ENCODE measurements around the gene OR12D1. TPM values are rescaled to one million over a fixed set of nuclear protein-coding genes. Genes with fewer than 3 reads are reported as not detected.

Gene OR12D1
- total and polyA plus RNA-seq, 2 experiments from 2014 or later = not detected

DNA sequence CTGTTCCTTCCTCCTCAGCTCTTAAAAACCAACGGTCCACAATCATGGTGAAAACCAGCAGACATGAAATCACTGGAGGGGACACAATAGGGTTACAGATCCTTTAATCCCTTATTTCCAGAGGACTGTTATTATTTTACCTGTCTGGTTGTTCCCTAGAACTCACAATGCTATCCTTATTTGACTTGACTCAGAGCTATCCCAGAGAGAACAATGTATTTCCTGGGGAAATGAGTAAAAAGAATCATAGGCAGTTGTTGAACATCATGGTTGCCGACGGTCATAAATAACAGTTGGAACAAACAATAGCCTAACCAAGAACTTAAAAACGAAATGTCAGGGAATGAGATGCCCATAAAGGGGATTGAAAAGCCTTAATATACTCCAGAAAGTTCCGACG, 51.5 kb downstream of the OR12D1 start:
- no peaks in the 10 kb centered on the region for H3K4me1 ChIP-seq (ENCODE audit: insufficient read depth)
- H3K27me3 ChIP-seq (replicated peaks; ENCODE audit: insufficient read depth) = no peaks in the 10 kb centered on the region
- in situ Hi-C loops (cut with MboI) = no loop called here
- WGBS, 2 experiments (ENCODE audit: low coverage in 1 of 2, low lambda C conversion rate in 2 of 2, missing lambda C conversion rate in 2 of 2) = 31 to 32% methylated on average over 6 of the region's 6 CpGs
- H2AFZ ChIP-seq = no peak overlapping the region
- DNase-seq = no peak
- H3K9me2 ChIP-seq (ENCODE audit: insufficient read depth) = no peaks in the 10 kb centered on the region
- no peaks in the 10 kb centered on the region for H4K20me1 ChIP-seq (ENCODE audit: insufficient read depth)
- no peak overlapping the region for H3K9ac ChIP-seq
- no peak overlapping the region for H3K4me2 ChIP-seq (ENCODE audit: unreplicated experiment)
- H3K27ac ChIP-seq = no peak overlapping the region
- H3F3A ChIP-seq (ENCODE audit: insufficient read depth) = no peaks in the 10 kb centered on the region
- H3K79me2 ChIP-seq (ENCODE audit: insufficient read depth) = no peaks in the 10 kb centered on the region
- H3K9me3 ChIP-seq (ENCODE audit: low read depth) = no peaks in the 10 kb centered on the region
- TF ChIP-seq EZH2phosphoT487 (IDR thresholded peaks at IDR 0.05; ENCODE audit: insufficient read depth, low read depth) (no peak), EZH2 (IDR thresholded peaks at IDR 0.05; ENCODE audit: insufficient read depth, poor library complexity, severe bottlenecking) (no peak)
- H3K4me3 ChIP-seq = no peak overlapping the region
- H3K36me3 ChIP-seq (ENCODE audit: low read depth) = no peaks in the 10 kb centered on the region

Other genes starting within 250 kb of the OR12D1 start
- not detected in 2 replicates for gene OR2J2, start 244.0 kb upstream of the OR12D1 start, total RNA-seq (2014; rRNA removed; shearing (Covaris generic))
- gene OR2J2, start 244.0 kb upstream of the OR12D1 start, polyA plus RNA-seq (2016; fragmentation: Nextera tagmentation; extraction: Ambion mirVana) = not detected in 2 replicates
- not detected in 2 replicates for gene OR14J1, start 113.2 kb upstream of the OR12D1 start, total RNA-seq (2014; rRNA removed; shearing (Covaris generic))
- gene OR14J1, start 113.2 kb upstream of the OR12D1 start, polyA plus RNA-seq (2016; fragmentation: Nextera tagmentation; extraction: Ambion mirVana) = not detected in 2 replicates
- gene OR5V1, start 46.1 kb upstream of the OR12D1 start, total RNA-seq (2014; rRNA removed; shearing (Covaris generic)) = not detected in 2 replicates
- gene OR5V1, start 46.1 kb upstream of the OR12D1 start, polyA plus RNA-seq (2016; fragmentation: Nextera tagmentation; extraction: Ambion mirVana) = not detected in 2 replicates
- gene OR12D3, start 39.6 kb upstream of the OR12D1 start, total RNA-seq (2014; rRNA removed; shearing (Covaris generic)) = not detected in 2 replicates
- not detected in 2 replicates for gene OR12D3, start 39.6 kb upstream of the OR12D1 start, polyA plus RNA-seq (2016; fragmentation: Nextera tagmentation; extraction: Ambion mirVana)
- not detected in 2 replicates for gene OR12D2, start 19.3 kb upstream of the OR12D1 start, total RNA-seq (2014; rRNA removed; shearing (Covaris generic))
- gene OR12D2, start 19.3 kb upstream of the OR12D1 start, polyA plus RNA-seq (2016; fragmentation: Nextera tagmentation; extraction: Ambion mirVana) = not detected in 2 replicates
- gene OR10C1, start 24.4 kb downstream of the OR12D1 start, total RNA-seq (2014; rRNA removed; shearing (Covaris generic)) = not detected in 2 replicates
- not detected in 2 replicates for gene OR10C1, start 24.4 kb downstream of the OR12D1 start, polyA plus RNA-seq (2016; fragmentation: Nextera tagmentation; extraction: Ambion mirVana)
- not detected in 2 replicates for gene OR11A1, start 42.1 kb downstream of the OR12D1 start, total RNA-seq (2014; rRNA removed; shearing (Covaris generic))
- not detected in 2 replicates for gene OR11A1, start 42.1 kb downstream of the OR12D1 start, polyA plus RNA-seq (2016; fragmentation: Nextera tagmentation; extraction: Ambion mirVana)
- not detected in 2 replicates for gene OR2H1, start 42.2 kb downstream of the OR12D1 start, total RNA-seq (2014; rRNA removed; shearing (Covaris generic))
- gene OR2H1, start 42.2 kb downstream of the OR12D1 start, polyA plus RNA-seq (2016; fragmentation: Nextera tagmentation; extraction: Ambion mirVana) = not detected in 2 replicates
- not detected in 2 replicates for gene MAS1L, start 73.0 kb downstream of the OR12D1 start, total RNA-seq (2014; rRNA removed; shearing (Covaris generic))
- not detected in 2 replicates for gene MAS1L, start 73.0 kb downstream of the OR12D1 start, polyA plus RNA-seq (2016; fragmentation: Nextera tagmentation; extraction: Ambion mirVana)
- not detected in 2 replicates for gene UBD, start 144.8 kb downstream of the OR12D1 start, total RNA-seq (2014; rRNA removed; shearing (Covaris generic))
- not detected in 2 replicates for gene UBD, start 144.8 kb downstream of the OR12D1 start, polyA plus RNA-seq (2016; fragmentation: Nextera tagmentation; extraction: Ambion mirVana)
- gene OR2H2, start 170.2 kb downstream of the OR12D1 start, total RNA-seq (2014; rRNA removed; shearing (Covaris generic)) = not detected in 2 replicates
- gene OR2H2, start 170.2 kb downstream of the OR12D1 start, polyA plus RNA-seq (2016; fragmentation: Nextera tagmentation; extraction: Ambion mirVana) = not detected in 2 replicates
- 4.6 and 5.3 TPM in 2 replicates for gene GABBR1, start 218.3 kb downstream of the OR12D1 start, total RNA-seq (2014; rRNA removed; shearing (Covaris generic))
- 5.8 and 6.1 TPM in 2 replicates for gene GABBR1, start 218.3 kb downstream of the OR12D1 start, polyA plus RNA-seq (2016; fragmentation: Nextera tagmentation; extraction: Ambion mirVana)
- not detected in 2 replicates for gene MOG, start 242.2 kb downstream of the OR12D1 start, total RNA-seq (2014; rRNA removed; shearing (Covaris generic))
- gene MOG, start 242.2 kb downstream of the OR12D1 start, polyA plus RNA-seq (2016; fragmentation: Nextera tagmentation; extraction: Ambion mirVana) = not detected in 2 replicates

Measured in GM23248 (cell line).